Neural cell (in vitro differentiated cells): ENCODE data around the gene NDUFA11.

Experiments
- CTCF ChIP-seq: fragments of 450-650 bp; IDR thresholded peaks from 2 replicates; pipeline ENCODE4 v1.5.1; 2014; ENCODE audit warnings: antibody characterized with exemption, mild to moderate bottlenecking, moderate library complexity; ENCODE audit not compliant: poor library complexity, severe bottlenecking
- EP300 ChIP-seq: fragments of 450-650 bp; conservative IDR thresholded peaks from 2 replicates; pipeline ENCODE4 v1.6.1; 2014; ENCODE audit warnings: antibody characterized with exemption, mild to moderate bottlenecking, moderate library complexity; ENCODE audit not compliant: poor library complexity, severe bottlenecking
- EZH2 ChIP-seq: fragments of 200-600, 300-800 bp; shearing (Covaris generic), sonication (generic); IDR thresholded peaks from 2 replicates; pipeline ENCODE4 v1.6.1; 2014; ENCODE audit warnings: antibody characterized with exemption, low read length, borderline replicate concordance, mild to moderate bottlenecking; ENCODE audit not compliant: insufficient read depth, poor library complexity, severe bottlenecking
- MXI1 ChIP-seq: fragments of 450-650 bp; conservative IDR thresholded peaks from 2 replicates; pipeline ENCODE4 v1.6.1; 2014; ENCODE audit warnings: antibody characterized with exemption, mild to moderate bottlenecking; ENCODE audit not compliant: poor library complexity, severe bottlenecking
- POLR2AphosphoS5 ChIP-seq: IDR thresholded peaks from 2 replicates; pipeline ENCODE4 v1.6.1; 2012
- RAD21 ChIP-seq: fragments of 450-650 bp; conservative IDR thresholded peaks from 2 replicates; pipeline ENCODE4 v1.6.1; 2014; ENCODE audit warnings: antibody characterized with exemption, mild to moderate bottlenecking, moderate library complexity
- REST ChIP-seq: IDR thresholded peaks from 2 replicates; pipeline ENCODE4 v1.6.1; 2012; ENCODE audit warnings: borderline replicate concordance
- SMC3 ChIP-seq: fragments of 450-650 bp; conservative IDR thresholded peaks from 2 replicates; pipeline ENCODE4 v1.6.1; 2014; ENCODE audit warnings: antibody characterized with exemption, mild to moderate bottlenecking, moderate library complexity; ENCODE audit not compliant: poor library complexity
- TAF1 ChIP-seq: IDR thresholded peaks from 2 replicates; pipeline ENCODE4 v1.6.1; 2012; ENCODE audit warnings: low read depth

- TF ChIP-seq TAF1: no peak
- no peak for TF ChIP-seq MXI1
- TF ChIP-seq CTCF: no peak
- TF ChIP-seq EZH2: no peak
- TF ChIP-seq REST: no peak
- no peak for TF ChIP-seq RAD21
- TF ChIP-seq SMC3: no peak
- no peak for TF ChIP-seq EP300
- no peak for TF ChIP-seq POLR2AphosphoS5
Measured at GRCh38 chr19:5913739-5914357, 10.3 kb upstream of the NDUFA11 start, which contains the start of gene CAPS.
